PC-9 (cell line): ENCODE data around the gene SLC35E4. TPM values are rescaled to one million over a fixed set of nuclear protein-coding genes. Genes with fewer than 3 reads are reported as not detected.

Experiments used
- BruUV-seq: library from RNA; stranded (reverse); fragments of 400-500 nt; replicated peaks from 2 replicates; lab custom pipeline; 2021; lab: Mats Ljungman, UMichigan
- CTCF ChIA-PET: fragments of 300-600 bp; sonication (Branson Sonifier 250); formaldehyde crosslinking; loops from one replicate; lab custom pipeline; 2022; ENCODE audit warnings: antibody characterized with exemption; lab: Charles Lee
- POLR2A ChIA-PET: fragments of 300-600 bp; sonication (Branson Sonifier 250); formaldehyde crosslinking; loops from one replicate; lab custom pipeline; 2022; ENCODE audit warnings: antibody characterized with exemption; ENCODE audit not compliant: unreplicated experiment; lab: Charles Lee
- DNase-seq, 2 experiments: peaks; one replicate each; pipeline versions ENCODE4 v3.0.0 to v3.0.0-alpha.2; 2015 to 2022; ENCODE audit warnings: mixed read lengths in 1 of 2
- H2AFZ ChIP-seq: fragments of 200-600 bp; sonication (generic); 2 replicates; pipeline ENCODE4 v1.8.1; 2017; ENCODE audit warnings: antibody characterized with exemption
- H3F3A ChIP-seq: fragments of 200-600 bp; sonication (generic); 2 replicates; pipeline ENCODE4 v1.8.1; 2017; ENCODE audit warnings: antibody characterized with exemption, mild to moderate bottlenecking, low read depth; ENCODE audit not compliant: insufficient read depth
- H3K27ac ChIP-seq: fragments of 200-600 bp; sonication (generic); 2 replicates; pipeline ENCODE4 v1.6.1; 2016; ENCODE audit warnings: mixed run types
- H3K27me3 ChIP-seq: fragments of 200-600 bp; sonication (generic); 2 replicates; pipeline ENCODE4 v1.6.1; 2016; ENCODE audit warnings: low read depth, mixed run types; ENCODE audit not compliant: insufficient read depth
- H3K36me3 ChIP-seq: fragments of 200-600 bp; sonication (generic); 2 replicates; pipeline ENCODE4 v1.6.1; 2016; ENCODE audit warnings: low read depth, mixed run types
- H3K4me1 ChIP-seq: fragments of 200-600 bp; sonication (generic); replicated peaks from 2 replicates; pipeline ENCODE4 v1.6.1; 2016; ENCODE audit warnings: mixed run types; ENCODE audit not compliant: insufficient read depth
- H3K4me2 ChIP-seq: fragments of 200-600 bp; sonication (generic); 2 replicates; pipeline ENCODE4 v1.6.1; 2017; ENCODE audit warnings: mixed run types
- H3K4me3 ChIP-seq: fragments of 200-600 bp; sonication (generic); 2 replicates; pipeline ENCODE4 v1.6.1; 2016; ENCODE audit warnings: mixed run types
- H3K79me2 ChIP-seq: fragments of 200-600 bp; sonication (generic); 2 replicates; pipeline ENCODE4 v1.6.1; 2017; ENCODE audit warnings: low read depth, mixed run types
- H3K9me2 ChIP-seq: fragments of 200-600 bp; sonication (generic); 2 replicates; pipeline ENCODE4 v1.8.1; 2017; ENCODE audit warnings: mild to moderate bottlenecking; ENCODE audit not compliant: insufficient read depth
- H3K9me3 ChIP-seq: fragments of 200-600 bp; sonication (generic); 2 replicates; pipeline ENCODE4 v1.8.1; 2016; ENCODE audit warnings: low read depth; ENCODE audit not compliant: insufficient read depth
- H4K20me1 ChIP-seq: fragments of 200-600 bp; sonication (generic); 2 replicates; pipeline ENCODE4 v1.8.1; 2017; ENCODE audit not compliant: insufficient read depth
- EZH2 ChIP-seq: fragments of 200-600 bp; sonication (generic); IDR thresholded peaks from 2 replicates; pipeline ENCODE4 v1.8.0; 2017; ENCODE audit warnings: antibody characterized with exemption, low read depth
- intact Hi-C: fragments of 100-400 bp; cut with micrococcal nuclease; formaldehyde crosslinking; loops from one replicate; pipeline ENCODE4 v1.10.0; 2022; ENCODE audit not compliant: unreplicated experiment
- total RNA-seq: library from RNA; stranded (reverse); gene quantifications from 2 replicates; pipeline ENCODE4 v1.2.3, GENCODE V29; 2021
- TF ChIP-seq, protein P1 (sequence below): fragments of 200-600 bp; sonication (generic); conservative IDR thresholded peaks from 2 replicates; pipeline ENCODE4 v1.6.1; 2017; ENCODE audit warnings: mixed run types, antibody characterized with exemption, mild to moderate bottlenecking, moderate library complexity

Gene SLC35E4
- total RNA-seq, 1 experiment from 2014 or later = 4.7 TPM

DNA sequence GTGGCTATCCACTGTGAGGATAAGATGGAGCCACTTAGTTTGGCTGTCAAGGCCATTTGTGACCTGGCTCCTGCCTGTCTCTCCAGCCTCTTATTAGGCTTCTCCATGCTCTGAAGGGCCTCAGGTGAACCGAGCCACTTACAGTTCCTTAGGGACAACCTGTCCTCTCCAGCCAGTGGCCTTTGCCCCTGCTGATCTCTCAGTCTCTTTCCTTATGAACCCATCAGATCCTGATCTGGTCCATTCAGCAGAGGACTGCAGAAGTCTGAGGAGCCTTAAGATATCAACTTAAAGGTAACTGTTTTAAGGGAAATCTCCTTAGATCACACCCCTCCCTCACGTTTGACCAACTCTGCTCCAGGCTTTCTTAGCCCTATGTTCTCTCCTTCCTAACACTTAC is 29.7 kb downstream of the SLC35E4 start:
- intact Hi-C loops = no loop called here
- POLR2A ChIA-PET = interaction anchor here (0.6 kb wide), 1 partner anchor 72 kb away, joined by 8 read pairs; no protein-coding TSS in a partner anchor
- Histone ChIP-seq H3K27me3 (no peaks in the 10 kb centered on the region), H3K4me3 (no peak overlapping the region), H3K4me2 (no peak overlapping the region), H3K9me2 (no peaks in the 10 kb centered on the region), H3K79me2 (no peaks in the 10 kb centered on the region), H3K9me3 (no peaks in the 10 kb centered on the region), H3K4me1 (peaks cover 14% of the 10 kb centered on the region), H3K36me3 (no peaks in the 10 kb centered on the region), H3K27ac (no peak overlapping the region), H2AFZ (no peak overlapping the region), H4K20me1 (no peaks in the 10 kb centered on the region), H3F3A (peaks cover 4% of the 10 kb centered on the region; the same call in 1 of the 2 replicates)
- no peak for DNase-seq
- no peak for TF ChIP-seq EZH2
- TF ChIP-seq, protein P1, sequence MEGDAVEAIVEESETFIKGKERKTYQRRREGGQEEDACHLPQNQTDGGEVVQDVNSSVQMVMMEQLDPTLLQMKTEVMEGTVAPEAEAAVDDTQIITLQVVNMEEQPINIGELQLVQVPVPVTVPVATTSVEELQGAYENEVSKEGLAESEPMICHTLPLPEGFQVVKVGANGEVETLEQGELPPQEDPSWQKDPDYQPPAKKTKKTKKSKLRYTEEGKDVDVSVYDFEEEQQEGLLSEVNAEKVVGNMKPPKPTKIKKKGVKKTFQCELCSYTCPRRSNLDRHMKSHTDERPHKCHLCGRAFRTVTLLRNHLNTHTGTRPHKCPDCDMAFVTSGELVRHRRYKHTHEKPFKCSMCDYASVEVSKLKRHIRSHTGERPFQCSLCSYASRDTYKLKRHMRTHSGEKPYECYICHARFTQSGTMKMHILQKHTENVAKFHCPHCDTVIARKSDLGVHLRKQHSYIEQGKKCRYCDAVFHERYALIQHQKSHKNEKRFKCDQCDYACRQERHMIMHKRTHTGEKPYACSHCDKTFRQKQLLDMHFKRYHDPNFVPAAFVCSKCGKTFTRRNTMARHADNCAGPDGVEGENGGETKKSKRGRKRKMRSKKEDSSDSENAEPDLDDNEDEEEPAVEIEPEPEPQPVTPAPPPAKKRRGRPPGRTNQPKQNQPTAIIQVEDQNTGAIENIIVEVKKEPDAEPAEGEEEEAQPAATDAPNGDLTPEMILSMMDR = no peak
- BruUV-seq = no TSS peak
- CTCF ChIA-PET = no interaction called here

DNA sequence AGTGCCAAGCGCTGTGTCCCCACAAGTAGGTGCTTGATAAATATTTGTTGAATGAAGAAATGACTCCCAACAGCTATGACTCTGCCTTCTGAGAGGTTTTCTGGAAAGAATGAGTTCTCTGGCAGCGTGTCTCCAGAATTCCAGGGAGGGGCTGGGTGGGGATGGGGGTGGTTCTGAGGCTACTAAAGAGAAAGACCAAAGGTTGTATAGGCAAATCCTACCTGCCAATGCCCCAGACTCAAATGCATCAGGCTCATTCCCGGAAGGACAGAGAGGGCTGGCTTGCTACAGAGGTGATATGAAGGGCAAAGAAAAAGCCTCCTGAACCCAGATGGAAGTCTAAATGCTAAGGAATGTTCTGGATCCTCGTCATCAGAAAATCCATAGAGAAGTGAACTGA is 30.2 kb downstream of the SLC35E4 start:
- Histone ChIP-seq H3K4me3 (no peak overlapping the region), H3K4me2 (no peak overlapping the region), H3K27me3 (no peaks in the 10 kb centered on the region), H3K79me2 (no peaks in the 10 kb centered on the region), H3K36me3 (no peaks in the 10 kb centered on the region), H2AFZ (no peak overlapping the region), H3K9me2 (no peaks in the 10 kb centered on the region), H3F3A (peaks cover 4% of the 10 kb centered on the region; the same call in 1 of the 2 replicates), H3K27ac (no peak overlapping the region), H3K4me1 (peaks cover 14% of the 10 kb centered on the region), H4K20me1 (no peaks in the 10 kb centered on the region), H3K9me3 (no peaks in the 10 kb centered on the region)
- POLR2A ChIA-PET = interaction anchor here (0.6 kb wide), 1 partner anchor 73 kb away, joined by 8 read pairs; no protein-coding TSS in a partner anchor
- intact Hi-C loops = no loop called here
- TF ChIP-seq, protein P1 = no peak
- no peak for TF ChIP-seq EZH2
- BruUV-seq = no TSS peak
- CTCF ChIA-PET = no interaction called here
- no peak for DNase-seq

DNA sequence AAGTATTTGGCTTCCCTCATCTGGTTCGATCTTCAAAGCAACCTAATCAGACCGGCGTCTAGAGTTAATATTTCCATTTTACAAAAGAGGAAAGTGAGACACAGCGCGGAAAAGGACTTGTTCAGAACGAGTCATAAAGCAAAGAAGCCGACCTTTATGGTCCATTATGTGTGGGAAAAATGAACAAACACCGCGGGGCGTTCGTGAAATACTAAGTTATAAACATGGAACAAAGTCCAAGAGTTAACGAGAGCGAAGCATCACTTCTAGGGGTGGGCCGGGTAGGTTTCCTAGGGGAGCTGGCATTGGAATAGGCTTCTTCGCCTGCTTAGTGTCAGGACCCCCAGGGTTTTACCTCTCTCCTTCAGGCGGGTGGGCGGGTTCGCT is 31.5 kb downstream of the SLC35E4 start:
- POLR2A ChIA-PET = interaction anchor here (0.5 to 0.7 kb wide), 2 partner anchors 47 to 301 kb away, joined by 6 to 25 read pairs; no protein-coding TSS in a partner anchor

More for the DNA sequence above, 31.5 kb downstream of the SLC35E4 start:
- Histone ChIP-seq H3K9me2 (no peaks in the 10 kb centered on the region), H3K27ac (no peak overlapping the region), H4K20me1 (no peaks in the 10 kb centered on the region), H3K4me1 (peaks cover 14% of the 10 kb centered on the region), H3K36me3 (no peaks in the 10 kb centered on the region), H3K4me3 (peak overlapping the region; percentile 65), H3K4me2 (peak overlapping the region; percentile 79), H3F3A (peaks cover 4% of the 10 kb centered on the region; the same call in 1 of the 2 replicates), H3K9me3 (no peaks in the 10 kb centered on the region), H2AFZ (peak overlapping the region; percentile 91), H3K27me3 (no peaks in the 10 kb centered on the region), H3K79me2 (no peaks in the 10 kb centered on the region)
- BruUV-seq = TSS peak; percentile 58
- intact Hi-C loops = no loop called here
- CTCF ChIA-PET = interaction anchor here (0.6 kb wide), 1 partner anchor 17 kb away, joined by 3 read pairs; no protein-coding TSS in a partner anchor
- TF ChIP-seq, protein P1 = no peak
- no peak for TF ChIP-seq EZH2
- no peak for DNase-seq
